Tongue (tissue), 2 donors: ENCODE measurements around the gene TKFC. TPM values are rescaled to one million over a fixed set of nuclear protein-coding genes. Genes with fewer than 3 reads are reported as not detected.
A peak's percentile ranks its signal among the peaks of the same experiment; 100 is the strongest.

Experiments
- DNase-seq: peaks from one replicate; pipeline ENCODE4 v3.0.0-alpha.2; 2015
- total RNA-seq: library from RNA; depleted of rRNA; stranded (reverse); fragments of >200 nt; gene quantifications from one replicate; pipeline ENCODE4 v1.2.3, GENCODE V29; 2014

The TKFC gene
- 11.7 TPM for total RNA-seq

- peak; percentile 98 for DNase-seq
Measured at GRCh38 chr11:61332797-61333549, at the start of gene TKFC, which contains the start of gene DDB1. TSS of gene TKFC (plus strand) at chr11:61333228. CDS start at chr11:61334729, 1,501 bp downstream. TSS of gene DDB1 (minus strand) at chr11:61333105. CDS start at chr11:61332968, 137 bp downstream.

- no peak for DNase-seq
Measured at GRCh38 chr11:61283613-61284012, 49.4 kb upstream of the TKFC start.

- DNase-seq = no peak
Measured at GRCh38 chr11:61287338-61287977, 45.6 kb upstream of the TKFC start.

GRCh38 chr11:61290905-61291690 is 41.9 kb upstream of the TKFC start:
- no peak for DNase-seq

- no peak for DNase-seq
Measured at GRCh38 chr11:61292356-61292755, 40.7 kb upstream of the TKFC start.

- DNase-seq = peak; percentile 87
Measured at GRCh38 chr11:61293867-61294716, 38.9 kb upstream of the TKFC start.

- DNase-seq = peak; percentile 86
Measured at GRCh38 chr11:61294717-61295595, 38.1 kb upstream of the TKFC start, which contains the start of gene VWCE. TSS of gene VWCE (minus strand) at chr11:61295316. CDS start at chr11:61295037, 279 bp downstream.

- peak; percentile 48 for DNase-seq
Measured at GRCh38 chr11:61295596-61295926, 37.5 kb upstream of the TKFC start.

GRCh38 chr11:61297341-61297740 is 35.7 kb upstream of the TKFC start:
- DNase-seq = no peak

GRCh38 chr11:61297746-61298145 is 35.3 kb upstream of the TKFC start:
- peak; percentile 57 for DNase-seq

GRCh38 chr11:61298663-61299244 is 34.3 kb upstream of the TKFC start:
- no peak for DNase-seq

GRCh38 chr11:61302550-61302949 is 30.5 kb upstream of the TKFC start:
- no peak for DNase-seq

- DNase-seq = no peak
Measured at GRCh38 chr11:61303725-61304124, 29.3 kb upstream of the TKFC start.

- DNase-seq = no peak
Measured at GRCh38 chr11:61305417-61305816, 27.6 kb upstream of the TKFC start.

- no peak for DNase-seq
Measured at GRCh38 chr11:61306221-61306620, 26.8 kb upstream of the TKFC start.

GRCh38 chr11:61307354-61307753 is 25.7 kb upstream of the TKFC start:
- no peak for DNase-seq

GRCh38 chr11:61309141-61309540 is 23.9 kb upstream of the TKFC start:
- no peak for DNase-seq

- DNase-seq = no peak
Measured at GRCh38 chr11:61309739-61310138, 23.3 kb upstream of the TKFC start.

- DNase-seq = no peak
Measured at GRCh38 chr11:61310749-61311148, 22.3 kb upstream of the TKFC start.

GRCh38 chr11:61315260-61315659 is 17.8 kb upstream of the TKFC start:
- DNase-seq = no peak
